AG10803 (cell line): Measurements from ENCODE around the gene PDXK.

Experiments used
- DNase-seq: peaks from one replicate; pipeline ENCODE4 v3.0.0; 2010; ENCODE audit warnings: low read depth
- H3K4me3 ChIP-seq: 2 replicates; pipeline ENCODE4 v1.5.1; 2011; ENCODE audit warnings: mild to moderate bottlenecking, low read length, control low read depth
- TF ChIP-seq, protein P1 (sequence below): conservative IDR thresholded peaks from 2 replicates; pipeline ENCODE4 v1.5.1; 2011; ENCODE audit warnings: mild to moderate bottlenecking, low read length, control low read depth, inconsistent platforms

PDXK gene

DNA sequence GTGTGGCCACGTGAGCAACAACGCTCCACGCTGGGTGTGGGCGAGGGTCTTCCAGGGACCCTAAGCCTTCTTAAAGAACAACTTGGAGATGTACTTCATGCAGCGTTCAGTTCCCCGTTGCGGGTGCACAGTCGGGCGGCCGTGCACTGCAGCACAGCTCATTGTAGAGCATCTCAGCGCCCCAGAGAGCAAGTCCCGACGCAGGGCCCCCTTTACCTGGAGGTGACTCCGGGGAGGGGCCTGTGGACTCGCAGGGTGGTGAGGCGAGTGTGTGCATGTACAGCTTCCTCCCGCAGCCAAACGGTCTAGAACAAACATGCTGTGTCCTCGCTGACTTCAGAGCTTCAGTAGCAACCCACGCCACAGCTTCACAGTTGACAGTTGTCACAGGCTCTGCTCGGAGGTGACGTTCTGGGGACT lies 89.9 kb downstream of the PDXK start:
- DNase-seq = no peak
- TF ChIP-seq, protein P1, sequence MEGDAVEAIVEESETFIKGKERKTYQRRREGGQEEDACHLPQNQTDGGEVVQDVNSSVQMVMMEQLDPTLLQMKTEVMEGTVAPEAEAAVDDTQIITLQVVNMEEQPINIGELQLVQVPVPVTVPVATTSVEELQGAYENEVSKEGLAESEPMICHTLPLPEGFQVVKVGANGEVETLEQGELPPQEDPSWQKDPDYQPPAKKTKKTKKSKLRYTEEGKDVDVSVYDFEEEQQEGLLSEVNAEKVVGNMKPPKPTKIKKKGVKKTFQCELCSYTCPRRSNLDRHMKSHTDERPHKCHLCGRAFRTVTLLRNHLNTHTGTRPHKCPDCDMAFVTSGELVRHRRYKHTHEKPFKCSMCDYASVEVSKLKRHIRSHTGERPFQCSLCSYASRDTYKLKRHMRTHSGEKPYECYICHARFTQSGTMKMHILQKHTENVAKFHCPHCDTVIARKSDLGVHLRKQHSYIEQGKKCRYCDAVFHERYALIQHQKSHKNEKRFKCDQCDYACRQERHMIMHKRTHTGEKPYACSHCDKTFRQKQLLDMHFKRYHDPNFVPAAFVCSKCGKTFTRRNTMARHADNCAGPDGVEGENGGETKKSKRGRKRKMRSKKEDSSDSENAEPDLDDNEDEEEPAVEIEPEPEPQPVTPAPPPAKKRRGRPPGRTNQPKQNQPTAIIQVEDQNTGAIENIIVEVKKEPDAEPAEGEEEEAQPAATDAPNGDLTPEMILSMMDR = no peak
- no peak overlapping the region for H3K4me3 ChIP-seq

GRCh38 chr21:43809346-43809799 lies 90.4 kb downstream of the PDXK start:
- no peak for DNase-seq
- TF ChIP-seq, protein P1 = no peak
- H3K4me3 ChIP-seq = no peak overlapping the region

DNA sequence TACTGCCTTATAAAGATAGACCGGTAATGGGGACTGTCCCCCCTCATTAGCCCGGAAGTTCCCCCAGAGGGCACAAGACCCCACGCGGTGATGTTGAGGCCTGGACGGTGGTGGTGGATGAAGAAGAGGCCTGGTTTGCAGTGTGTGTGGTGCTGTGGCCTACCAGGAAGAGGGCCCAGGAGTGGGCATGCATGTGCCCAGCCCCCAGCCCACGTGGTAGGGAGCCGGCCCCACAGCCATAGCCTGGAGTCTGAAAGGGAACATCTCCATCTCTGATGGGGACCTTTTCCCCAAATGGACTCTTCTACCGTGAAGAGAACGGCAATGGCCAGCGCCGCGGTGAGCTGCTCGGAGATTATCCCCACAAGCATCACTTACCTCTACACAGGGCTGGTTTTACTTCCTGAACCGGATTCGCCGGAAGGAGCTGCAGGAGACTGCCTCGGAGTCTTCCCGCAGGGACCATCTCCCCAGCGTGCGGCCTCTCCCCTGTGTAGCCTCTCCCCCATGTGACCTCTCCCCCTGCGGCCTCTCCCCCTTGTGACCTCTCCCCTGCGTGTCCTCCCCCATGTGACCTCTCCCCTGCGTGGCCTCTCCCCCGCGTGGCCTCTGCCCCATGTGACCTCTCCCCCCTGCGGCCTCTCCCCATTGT lies 91.0 kb downstream of the PDXK start:
- DNase-seq = no peak
- TF ChIP-seq, protein P1 = no peak

DNA sequence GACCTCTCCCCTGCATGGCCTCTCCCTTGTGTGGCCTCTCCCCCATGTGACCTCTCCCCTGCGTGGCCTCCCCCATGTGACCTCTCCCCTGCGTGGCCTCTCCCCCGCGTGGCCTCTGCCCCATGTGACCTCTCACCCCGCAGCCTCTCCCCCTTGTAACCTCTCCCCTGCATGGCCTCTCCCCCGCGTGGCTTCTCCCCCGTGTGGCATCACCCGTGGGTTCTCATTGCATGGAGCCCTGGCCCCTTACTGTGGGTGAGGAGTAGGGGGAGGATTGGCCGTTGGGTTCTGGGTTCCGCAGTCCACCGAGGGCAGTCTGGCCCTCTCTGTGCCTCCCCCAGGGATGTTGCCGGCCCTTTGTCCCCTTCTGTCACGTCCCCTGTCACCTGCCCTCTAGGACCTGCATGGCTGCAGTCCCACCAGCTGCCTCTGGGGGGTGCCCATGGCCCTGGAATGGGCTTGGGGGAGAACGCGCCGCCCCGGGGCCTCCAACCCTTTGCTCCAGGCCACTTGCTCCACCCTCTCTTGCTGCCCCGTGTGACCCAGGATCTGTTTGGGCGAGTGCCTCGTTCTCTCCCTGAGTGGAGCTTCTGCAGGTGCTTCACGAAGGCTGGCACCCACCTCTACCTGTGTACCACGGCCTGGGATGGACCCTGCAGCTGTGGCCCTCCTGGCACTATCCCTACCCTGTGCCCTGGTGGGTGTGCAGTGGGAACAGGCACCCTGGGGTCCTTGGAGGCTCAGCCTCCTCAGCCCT lies 91.8 kb downstream of the PDXK start:
- TF ChIP-seq, protein P1 = peak; percentile 89
- peak; percentile 59 for DNase-seq
- no peak overlapping the region for H3K4me3 ChIP-seq

More for the DNA sequence above, 91.0 kb downstream of the PDXK start:
- no peak overlapping the region for H3K4me3 ChIP-seq

- H3K4me3 ChIP-seq = no peak overlapping the region
- TF ChIP-seq, protein P1 = no peak
- DNase-seq = no peak
These were observed 92.6 kb downstream of the PDXK start for GRCh38 chr21:43811262-43812105.
